ENCODE data around the gene PAX2.

The PAX2 gene

DNA sequence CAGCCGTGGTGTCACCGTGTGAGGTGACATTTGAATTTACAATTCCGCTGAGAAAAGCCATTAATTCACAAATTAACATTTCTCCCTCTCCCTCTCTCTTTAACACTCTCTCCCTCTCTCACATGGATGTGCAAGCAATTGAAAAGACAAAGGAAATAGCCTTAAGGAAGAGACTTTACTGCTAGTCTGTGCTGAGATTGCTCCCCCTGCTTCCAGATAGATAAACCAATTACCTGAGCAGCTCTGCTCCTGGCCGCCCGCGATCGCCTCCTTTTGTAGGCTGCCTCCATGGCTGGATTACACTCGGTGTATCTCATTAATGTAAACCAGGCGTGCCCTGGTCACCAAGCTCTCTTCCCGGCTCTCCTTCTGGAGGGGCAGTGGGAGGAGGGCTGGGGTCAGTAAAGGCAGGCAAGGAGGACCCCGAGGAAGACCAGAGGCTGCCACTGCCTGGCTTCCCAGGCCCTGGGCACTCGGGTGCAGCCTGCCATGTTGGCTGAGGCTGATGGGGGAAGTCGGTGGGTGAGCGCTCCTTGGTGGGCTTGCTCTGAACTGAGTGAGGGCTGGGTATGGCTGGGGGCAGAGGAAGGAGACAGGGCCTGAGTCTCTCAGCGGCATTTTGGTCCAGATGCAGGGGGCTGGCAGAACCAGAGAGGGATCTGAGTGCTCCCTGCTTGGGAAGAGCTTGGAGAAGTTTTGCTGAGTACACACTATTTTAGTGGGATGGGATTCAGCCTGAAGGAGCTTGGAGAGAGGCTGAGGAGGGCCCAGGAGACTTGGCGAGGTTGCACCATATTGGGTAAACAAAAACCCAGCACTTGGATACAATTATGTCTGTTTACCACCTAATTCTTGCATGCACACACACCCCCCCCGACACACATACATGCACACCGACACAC, 42.9 kb downstream of the PAX2 start:
- DNase-seq (ENCODE audit: low read depth in 2 of 2), result no peak

DNA sequence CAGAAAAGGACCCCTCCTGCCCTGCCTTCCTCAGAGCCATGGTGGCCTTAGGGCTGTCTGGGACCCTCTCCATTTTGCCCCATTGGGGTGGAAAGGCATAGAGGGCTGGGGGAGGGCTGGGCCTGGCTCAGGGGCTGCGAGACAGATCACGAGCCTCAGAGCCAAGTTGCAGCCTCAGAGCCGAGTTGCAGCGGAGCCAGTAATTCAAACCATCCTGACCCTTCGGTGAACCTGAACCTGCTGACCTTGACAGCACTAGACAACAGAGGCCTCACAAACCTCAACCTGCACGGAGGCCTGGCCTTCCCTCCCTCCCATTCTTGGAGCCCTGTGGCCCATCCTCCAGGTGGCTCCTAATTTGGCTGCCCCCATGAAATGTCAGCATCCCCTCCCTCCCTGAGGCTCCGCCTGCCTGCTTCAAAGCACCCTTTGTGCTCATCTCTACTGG, 45.4 kb downstream of the PAX2 start:
- DNase-seq (ENCODE audit: low read depth in 2 of 2), result no peak

DNA sequence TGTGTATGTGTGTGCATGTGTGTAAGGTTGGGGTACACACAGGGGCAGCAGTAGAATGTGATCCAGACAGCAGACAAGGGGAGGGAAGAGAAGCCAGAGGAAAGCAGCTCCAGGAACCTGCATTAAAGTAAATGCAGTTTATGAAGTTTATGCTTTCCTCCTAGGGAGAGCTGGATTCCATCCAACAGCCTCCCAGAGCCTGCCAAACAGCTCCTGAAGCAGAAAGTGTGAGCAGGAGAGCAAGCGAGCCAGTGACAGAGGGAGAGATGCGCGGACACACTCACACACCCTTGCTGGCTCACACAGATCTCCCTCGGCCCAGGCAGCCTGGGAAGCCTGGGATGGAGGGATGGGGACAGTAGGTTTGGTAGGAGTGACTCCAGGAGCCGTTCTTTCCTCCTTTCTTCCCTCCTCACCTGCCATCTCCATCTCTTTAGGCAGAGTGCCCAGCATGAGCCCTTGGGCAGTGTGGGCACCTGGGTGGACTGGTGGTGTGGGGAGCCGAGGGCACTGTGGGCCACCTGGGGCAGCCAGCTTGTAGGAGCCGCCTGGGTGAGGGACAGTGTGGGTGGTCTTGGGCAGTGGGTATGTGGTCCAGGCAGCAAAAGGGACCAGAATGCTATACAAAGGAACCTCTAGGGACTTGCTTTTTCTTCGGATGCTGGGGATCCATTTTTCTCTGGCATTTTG, 46.1 kb downstream of the PAX2 start:
- DNase-seq (ENCODE audit: low read depth in 2 of 2), result no peak

DNA sequence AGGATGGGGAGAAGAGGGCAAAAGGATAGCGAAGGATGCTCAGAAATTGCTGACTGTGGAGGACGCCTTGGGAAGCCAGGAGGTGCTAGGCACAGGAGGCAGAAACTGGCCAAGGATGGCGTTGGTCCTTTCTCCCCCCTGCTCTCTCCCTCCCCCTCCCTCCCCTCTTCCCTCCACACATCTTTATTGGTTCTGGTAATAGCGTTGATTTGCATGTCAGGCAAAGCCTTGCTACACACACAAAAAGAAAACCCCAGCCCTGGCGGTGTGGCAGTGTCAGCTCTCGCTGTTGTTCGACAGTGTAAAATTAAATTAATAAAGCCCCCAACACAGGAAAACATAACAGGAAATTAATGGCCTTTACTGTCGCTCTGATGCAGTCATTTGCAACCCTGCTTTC, 47.2 kb downstream of the PAX2 start:
- no peak for DNase-seq (ENCODE audit: low read depth in 2 of 2)

DNA sequence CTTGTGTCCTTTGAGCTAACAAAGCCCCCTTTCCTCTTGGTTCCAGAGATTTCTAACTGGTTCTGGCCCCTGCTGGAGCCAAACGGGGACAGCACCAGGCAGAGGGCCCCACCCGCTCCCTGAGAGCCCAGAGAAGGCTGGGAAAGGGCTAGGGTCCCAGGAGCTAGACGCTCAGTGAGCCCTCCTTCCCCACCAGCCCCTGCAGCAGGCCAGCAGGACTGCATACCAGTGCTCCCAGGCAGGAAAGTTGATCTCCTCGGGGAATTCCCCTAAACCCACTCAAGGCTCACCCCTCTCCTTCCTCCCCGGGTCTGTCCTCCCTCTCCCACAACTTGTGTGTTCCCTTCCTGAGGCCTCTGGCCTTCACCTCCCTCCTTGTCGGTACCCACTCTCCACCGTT, 47.7 kb downstream of the PAX2 start:
- DNase-seq (ENCODE audit: low read depth in 2 of 2), result no peak

DNA sequence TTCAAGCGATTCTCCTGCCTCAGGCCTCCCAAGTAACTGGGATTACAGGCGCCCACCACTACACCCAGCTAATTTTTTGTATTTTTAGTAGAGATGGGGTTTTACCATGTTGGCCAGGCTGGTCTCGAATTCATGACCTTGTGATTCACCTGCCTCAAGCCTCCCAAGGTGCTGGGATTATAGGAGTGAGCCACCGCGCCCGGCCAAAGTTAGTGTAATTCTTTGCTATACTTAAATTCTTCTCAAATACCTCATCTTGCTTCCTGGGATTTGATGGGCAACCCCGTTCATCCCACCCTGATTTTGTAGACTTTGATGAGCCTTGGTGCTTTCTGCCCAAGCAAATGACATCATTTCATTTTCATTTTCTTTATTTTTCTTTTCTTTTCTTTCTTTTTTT, 54.5 kb downstream of the PAX2 start:
- DNase-seq (ENCODE audit: low read depth in 2 of 2), result no peak

DNA sequence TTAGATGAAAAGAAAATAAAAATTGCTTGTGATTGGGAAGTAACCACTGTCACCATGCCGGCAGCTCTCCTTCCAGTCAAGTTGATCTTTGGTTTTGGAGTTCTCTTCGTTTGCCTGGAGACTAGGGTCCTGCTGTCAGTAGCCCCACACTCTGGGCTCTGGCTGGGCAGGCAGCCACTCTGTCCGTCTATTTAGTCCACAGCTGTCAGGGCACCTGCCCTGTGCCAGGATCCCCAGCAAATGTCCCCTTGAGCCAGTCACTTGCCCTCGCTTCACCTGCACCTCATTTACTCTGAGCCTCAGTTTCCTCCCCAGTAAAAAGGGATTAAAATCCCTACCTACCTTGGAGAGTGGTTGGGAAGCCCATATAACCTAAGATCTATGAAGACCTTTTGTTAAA, 55.5 kb downstream of the PAX2 start:
- no peak for DNase-seq (ENCODE audit: low read depth in 2 of 2)

DNA sequence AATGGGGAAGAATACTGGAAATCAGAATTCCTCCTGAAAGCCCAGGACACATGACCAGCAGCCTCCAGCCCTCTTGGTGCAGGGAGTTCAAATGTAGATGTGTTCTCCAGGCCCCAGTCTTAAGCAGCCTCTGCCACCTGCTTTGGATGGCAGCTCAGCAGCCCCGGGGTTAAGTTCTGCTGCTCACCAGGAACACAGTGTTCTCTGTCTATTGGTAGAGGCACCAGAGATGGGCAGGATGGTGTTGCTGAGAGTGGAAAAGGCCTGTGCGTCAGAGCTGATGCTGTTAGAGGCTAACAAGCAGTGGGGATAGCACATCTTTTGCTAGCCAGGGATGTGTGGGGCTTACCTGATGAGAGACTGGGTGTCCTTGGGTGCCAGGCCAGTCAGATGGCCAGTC, 56.8 kb downstream of the PAX2 start:
- DNase-seq (ENCODE audit: low read depth in 2 of 2), result no peak

DNA sequence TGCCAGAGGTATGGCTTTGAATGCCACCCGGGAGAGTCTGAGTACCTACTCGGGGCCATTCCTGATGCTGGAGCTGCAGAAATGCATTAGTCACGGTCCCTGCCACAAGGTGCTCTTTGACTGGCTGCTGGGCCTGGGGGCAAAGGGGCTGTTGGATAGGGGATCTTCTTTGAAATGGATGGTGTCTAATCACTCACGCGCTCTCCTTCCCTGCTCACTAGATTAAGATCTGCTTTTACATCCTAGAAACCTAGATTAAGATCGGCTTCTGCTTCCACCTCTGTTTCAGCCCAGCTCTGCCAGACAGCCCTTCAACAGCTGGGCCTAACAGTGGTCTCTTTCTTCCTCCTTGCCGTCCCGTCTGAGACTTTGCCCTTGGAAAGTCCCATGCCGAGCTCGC, 57.2 kb downstream of the PAX2 start:
- no peak for DNase-seq (ENCODE audit: low read depth in 2 of 2)

DNA sequence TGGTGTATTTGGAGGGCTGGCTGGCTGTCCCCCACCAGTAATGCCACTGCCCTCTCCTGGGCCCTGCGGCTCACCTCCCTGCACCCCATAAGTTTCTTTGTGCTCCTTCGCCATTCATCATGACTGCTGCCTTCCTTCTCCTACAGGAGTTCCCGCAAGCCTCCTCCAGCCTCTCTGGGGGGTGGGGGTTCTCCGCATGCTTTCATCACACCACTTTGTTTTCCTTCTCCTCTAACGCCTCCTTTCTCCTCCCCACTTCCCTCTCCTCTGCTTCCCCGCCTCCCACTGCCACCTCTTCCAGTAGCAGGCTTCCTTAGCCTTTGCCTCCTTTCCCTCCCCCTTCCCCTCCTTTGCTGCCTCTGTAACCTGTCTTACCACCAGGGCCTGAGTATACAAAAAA, 58.1 kb downstream of the PAX2 start:
- no peak for DNase-seq (ENCODE audit: low read depth in 2 of 2)

DNA sequence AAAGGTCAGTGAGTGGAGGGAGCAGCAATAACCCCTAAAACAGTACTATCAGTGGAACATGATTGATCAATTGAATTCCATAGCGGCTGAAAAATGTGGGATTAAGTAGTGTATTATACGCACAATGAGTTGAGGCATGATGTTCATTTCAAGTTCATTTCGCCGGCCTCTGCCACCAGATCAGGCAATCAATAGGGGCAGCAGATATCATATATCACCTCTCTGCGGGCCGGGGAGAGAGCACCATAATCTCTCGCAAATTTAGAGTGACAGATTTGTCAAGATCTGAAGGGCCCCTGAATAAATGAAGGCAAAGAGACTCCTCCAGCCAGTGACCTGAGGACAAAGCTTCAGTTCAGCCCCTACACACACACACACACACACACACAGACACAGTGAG, 58.5 kb downstream of the PAX2 start:
- DNase-seq (ENCODE audit: low read depth in 2 of 2), result no peak

DNA sequence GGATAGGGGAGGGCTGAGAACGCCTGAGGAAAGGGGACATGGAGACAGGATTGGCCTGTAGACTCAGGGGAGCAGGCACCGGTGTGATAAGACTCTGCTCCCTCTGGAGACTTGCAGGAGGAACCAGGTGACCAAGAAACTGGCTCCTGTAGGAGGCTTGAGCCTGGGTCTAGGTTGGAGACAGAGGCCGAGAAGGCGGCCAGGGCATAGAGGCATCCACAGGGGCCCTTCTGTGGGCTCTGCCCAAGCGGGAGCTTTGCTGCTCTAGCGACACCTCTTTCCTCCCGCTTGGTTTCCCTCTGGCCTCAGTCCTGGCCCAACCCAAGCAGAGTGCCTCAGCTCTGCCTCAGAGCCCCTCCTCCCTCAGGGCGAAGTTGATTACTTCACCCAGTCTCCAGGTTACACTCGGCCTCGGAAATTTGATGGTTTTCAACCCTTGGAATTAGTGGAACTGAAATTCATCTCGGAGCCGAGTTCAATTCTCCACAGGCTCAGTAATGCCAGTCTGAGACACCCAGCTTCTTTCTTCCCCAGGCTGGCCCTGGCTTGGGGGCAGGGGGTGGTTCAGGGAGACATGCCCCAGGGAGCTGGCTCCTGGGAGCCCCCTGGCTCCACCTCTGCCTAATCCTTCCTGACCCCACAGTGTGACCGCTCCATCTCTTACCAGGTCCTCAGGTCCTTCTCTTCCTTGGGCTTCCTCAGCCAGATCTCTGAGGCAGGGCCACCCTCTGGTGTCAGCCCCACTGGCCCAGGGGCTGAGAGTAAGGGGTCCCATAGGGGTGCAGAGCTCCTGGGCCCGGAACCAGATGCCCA, 60.4 kb downstream of the PAX2 start:
- no peak for DNase-seq (ENCODE audit: low read depth in 2 of 2)

DNA sequence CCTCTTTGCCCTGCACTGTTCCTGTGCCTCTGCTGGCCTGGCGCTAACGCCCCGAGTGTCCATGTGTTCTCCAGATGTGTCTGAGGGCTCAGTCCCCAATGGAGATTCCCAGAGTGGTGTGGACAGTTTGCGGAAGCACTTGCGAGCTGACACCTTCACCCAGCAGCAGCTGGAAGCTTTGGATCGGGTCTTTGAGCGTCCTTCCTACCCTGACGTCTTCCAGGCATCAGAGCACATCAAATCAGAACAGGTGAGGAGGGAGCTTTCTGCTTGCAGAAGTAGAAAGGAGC, 60.9 kb downstream of the PAX2 start:
- DNase-seq (ENCODE audit: low read depth in 2 of 2), result no peak

DNA sequence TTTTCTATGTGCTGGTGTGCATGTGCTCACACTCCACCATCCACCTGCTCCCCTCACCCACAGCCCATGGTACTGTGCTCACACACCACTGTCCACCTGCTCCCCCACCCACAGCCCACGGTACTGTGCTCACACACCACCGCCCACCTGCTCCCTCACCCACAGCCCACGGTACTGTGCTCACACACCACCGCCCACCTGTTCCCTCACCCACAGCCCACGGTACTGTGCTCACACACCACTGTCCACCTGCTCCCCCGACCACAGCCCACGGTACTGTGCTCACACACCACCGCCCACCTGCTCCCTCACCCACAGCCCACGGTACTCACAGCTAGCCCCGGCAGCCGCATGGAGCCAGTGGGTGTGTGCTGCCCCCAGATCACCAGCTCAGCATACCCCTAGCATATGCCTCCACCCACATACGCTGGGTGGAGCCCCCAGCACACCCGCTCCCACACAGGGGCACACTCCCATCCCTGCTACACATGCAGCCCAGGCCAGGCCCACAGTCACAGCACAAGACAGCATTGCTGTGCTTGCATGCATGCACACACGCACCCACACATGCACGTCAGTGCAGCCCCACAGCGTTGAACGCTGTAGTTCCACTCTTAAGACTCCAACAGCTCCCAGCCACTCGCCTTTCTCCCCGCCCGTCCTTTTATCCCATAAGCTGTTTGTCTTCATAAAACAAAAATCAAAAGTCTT, 62.0 kb downstream of the PAX2 start:
- no peak for DNase-seq (ENCODE audit: low read depth in 2 of 2)

DNA sequence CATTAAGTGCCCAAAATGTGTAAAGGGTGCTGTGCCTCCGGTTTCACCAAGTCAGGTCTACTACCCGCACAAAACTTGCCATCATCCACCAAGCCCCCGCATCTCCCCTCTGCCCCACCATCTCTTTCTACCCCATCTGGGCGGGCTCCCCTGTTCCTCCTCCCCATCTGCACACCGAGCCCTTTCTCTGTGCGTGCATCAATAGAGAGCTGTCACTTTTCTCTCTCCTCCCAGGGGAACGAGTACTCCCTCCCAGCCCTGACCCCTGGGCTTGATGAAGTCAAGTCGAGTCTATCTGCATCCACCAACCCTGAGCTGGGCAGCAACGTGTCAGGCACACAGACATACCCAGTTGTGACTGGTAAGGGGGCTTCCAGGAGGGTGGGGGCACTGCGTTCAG, 63.5 kb downstream of the PAX2 start:
- no peak for DNase-seq (ENCODE audit: low read depth in 2 of 2)

DNA sequence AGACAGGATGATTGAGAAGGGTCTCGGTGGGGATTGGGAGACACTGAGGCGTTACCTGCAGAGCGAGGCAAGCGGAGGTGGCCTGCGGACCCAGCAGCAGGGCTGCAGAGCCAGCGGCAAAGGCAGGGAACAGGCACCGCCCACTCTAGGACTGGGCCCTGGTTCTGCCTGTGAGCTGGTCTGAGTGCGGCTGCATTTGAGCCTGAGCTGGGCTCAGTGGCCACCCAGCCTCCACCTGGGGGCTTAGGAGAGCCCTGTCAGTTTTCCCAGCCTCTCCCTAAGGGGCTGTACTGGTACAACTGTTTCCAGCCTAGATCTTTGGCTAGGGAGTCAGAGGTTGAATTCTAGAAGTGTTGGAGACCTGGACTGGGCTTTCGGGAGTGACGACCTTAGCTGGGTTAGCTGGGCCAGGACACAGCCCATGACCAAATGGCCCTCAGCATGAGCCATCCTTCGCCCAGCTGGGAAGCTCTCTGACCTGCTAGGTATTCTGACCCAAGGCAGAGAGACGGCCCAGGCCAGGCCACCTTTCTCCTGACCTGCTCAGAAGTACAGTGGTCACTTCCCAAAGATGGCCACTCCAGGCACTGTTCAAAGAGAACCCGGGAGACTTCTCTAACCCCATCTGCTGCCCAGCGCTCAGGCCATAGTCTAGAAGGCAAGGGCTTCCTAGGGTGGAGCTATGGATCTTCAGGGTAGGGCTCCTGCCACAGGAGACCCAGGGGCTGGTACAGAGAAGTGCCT, 64.9 kb downstream of the PAX2 start:
- DNase-seq (ENCODE audit: low read depth in 2 of 2), result no peak

DNA sequence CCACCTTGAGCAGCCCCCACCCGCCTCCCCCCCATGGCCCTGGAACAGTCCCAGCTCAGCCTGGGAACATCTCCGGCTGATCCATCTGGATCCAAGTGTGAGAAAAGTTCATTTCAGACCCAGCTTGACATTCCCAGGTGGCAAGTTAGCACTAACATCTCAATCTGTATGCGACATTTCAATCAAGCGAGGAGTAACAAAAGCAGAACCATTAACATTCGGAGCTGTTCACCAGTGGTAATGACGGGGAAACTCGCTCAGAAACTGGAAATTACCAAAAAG, 65.4 kb downstream of the PAX2 start:
- no peak for DNase-seq (ENCODE audit: low read depth in 2 of 2)

DNA sequence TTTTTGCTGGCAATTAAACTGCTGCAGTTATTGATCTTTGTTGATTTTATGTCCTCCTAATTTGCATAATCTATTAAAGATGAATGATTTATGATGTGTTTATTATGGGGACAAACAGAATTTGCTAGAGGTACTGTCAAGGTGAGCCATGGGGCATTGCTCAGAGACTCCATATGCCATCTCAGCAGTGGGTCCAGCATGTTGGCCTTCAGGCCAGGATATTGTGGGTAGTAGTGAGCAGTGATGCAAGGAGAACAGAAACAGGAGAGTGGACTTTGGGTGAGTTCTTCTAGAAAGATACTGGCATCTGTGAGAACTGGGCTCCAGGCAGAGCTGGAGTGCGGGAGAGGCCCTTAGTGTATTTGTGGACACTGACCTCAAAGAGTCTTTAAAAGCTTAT, 65.9 kb downstream of the PAX2 start:
- DNase-seq (ENCODE audit: low read depth in 2 of 2), result no peak

DNA sequence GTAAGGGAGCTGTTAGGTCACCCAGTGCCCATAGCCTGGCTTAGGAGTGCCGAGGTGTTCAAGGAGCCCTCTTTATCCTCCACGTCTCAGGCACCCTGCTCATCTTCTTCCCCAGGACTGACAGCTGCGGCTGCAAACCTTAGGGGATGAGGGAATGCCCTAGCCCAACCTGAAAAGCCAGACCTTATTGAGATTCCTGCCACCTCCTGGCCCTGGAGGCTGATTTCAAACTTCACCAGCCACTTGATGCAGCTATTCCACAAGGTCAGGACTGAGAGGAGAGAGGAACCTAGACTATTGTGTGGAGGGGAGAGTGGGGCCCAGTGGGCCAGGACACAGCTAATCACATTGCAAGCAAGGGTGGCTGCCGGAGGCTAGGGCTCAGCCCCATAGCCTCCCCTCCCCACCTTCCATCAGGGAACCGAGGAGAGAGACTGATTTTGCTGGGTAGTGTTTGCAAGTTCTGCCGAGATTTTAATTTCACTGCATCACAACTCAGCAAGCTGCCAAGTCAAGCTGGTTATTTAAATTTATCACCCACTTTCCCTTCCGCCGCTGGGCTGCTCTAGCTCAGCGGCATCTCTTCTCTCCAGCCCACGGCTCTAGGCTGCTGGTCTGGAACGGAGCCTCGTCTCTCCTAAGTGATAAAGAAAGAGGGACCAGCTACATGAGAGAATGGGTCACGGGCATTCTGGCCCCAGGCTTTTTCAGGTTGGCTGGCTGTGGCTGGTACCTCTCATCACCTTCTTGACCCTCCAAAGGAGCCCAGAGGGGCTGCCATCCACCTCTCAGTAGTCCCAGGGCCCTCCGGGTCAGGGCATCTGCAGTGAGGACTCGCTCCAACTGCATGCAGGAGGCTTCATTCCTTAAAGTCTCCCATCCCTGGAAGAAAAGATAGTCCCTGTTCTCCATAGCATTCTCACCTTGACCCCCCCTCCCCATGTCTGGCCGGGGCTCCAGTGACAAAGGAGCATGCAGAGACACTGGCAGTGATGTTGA, 66.7 kb downstream of the PAX2 start:
- no peak for DNase-seq (ENCODE audit: low read depth in 2 of 2)

DNA sequence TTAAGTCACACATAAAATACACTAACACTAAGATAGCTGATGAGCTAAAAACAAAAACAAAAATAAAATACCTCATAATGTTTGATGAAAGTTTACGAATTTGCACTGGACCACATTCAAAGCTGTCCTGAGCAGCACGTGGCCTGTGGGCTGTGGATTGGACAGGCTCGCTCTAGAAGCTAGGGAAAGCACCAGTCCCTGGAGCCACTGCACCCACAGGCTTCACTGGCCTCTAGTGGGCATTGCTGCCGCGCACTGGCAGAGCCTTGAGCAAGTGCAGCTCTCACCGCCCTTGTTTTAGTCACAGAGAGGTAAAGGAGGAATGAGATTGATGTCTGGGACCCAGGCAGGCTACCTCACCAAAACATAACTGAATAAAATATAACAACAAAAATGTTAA, 67.6 kb downstream of the PAX2 start:
- DNase-seq (ENCODE audit: low read depth in 2 of 2), result no peak

Measured in stimulated activated CD4-positive, alpha-beta T cell treated with anti-CD3 and anti-CD28 coated beads, Interleukin-4, amount 100 ng/mL, for 48 hours (primary cell).